HG03097 (cell line): ENCODE data around the gene AMPD3.
"Not testable (repeated sequence)": the region's sequence is repeated elsewhere in the genome, so short reads cannot be mapped to it uniquely, and the experiment has no call there.

Experiments
- ATAC-seq: cut with Tn5 transposase; IDR thresholded peaks from one replicate; pipeline ENCODE4 v1.9.1; 2021; ENCODE audit not compliant: unreplicated experiment, low FRiP score

The AMPD3 gene

DNA sequence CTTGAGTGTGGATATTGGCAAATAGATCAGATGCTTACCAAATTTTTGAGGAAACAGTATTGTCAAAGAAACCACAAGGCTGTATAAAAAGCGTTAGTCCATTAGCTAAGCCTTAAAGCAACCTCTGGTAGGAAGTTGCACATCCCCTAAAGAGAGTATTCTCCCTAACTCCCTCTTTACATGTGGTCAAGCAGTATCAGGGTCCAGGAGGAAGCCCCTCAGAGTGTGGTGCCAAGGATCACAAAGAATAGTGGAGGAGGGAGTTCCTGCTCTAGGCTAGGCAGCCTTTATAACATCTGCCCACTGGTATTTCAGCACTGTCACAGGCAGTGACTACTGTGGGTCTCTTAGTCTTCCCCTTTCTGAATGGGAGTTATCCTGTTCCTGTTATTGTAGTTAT, 18.8 kb upstream of the AMPD3 start:
- no peak for ATAC-seq

- ATAC-seq: not testable (repeated sequence)
Observed at GRCh38 chr11:10436683-10437082, 18.4 kb upstream of the AMPD3 start.

DNA sequence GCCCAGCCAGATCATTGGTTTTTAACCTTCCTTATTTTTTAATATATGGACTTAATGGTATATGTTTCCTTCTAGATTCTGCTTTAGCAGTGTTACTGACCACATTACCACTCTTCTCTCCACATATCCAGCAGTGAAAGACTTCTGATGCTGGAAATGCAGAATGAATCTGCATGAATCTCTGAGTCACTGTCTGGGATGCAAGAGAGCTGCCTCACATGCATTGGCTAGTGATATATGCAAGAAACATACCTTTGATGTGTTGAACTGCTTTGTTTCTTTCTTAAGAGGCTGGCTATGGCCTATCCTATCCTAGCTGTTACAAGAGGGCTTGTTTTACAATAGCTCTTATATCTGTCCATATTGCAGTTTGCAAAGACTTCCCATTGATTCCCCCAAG, 16.6 kb upstream of the AMPD3 start:
- no peak for ATAC-seq

- no peak for ATAC-seq
Observed at GRCh38 chr11:10439351-10439750, 15.7 kb upstream of the AMPD3 start.

- no peak for ATAC-seq
Observed at GRCh38 chr11:10439924-10440323, 15.1 kb upstream of the AMPD3 start.

DNA sequence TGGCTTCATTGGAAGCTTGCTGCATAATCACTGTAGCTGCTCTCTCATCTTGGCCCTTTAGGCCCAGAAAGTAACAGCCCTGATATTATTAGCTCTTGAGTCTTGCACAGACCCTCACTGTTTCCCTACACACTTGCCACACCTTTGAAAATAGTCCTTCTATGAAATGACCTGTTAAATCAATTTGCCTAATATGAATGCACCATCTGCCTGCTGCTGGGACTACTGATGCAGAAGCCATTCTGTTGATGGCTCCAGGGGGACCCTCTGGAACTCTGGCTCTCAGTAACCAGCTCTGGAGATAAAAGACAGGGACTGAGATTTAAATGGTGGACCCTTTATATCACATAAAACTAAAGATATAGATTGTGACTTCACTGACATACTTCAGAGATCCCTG, 14.7 kb upstream of the AMPD3 start:
- no peak for ATAC-seq

DNA sequence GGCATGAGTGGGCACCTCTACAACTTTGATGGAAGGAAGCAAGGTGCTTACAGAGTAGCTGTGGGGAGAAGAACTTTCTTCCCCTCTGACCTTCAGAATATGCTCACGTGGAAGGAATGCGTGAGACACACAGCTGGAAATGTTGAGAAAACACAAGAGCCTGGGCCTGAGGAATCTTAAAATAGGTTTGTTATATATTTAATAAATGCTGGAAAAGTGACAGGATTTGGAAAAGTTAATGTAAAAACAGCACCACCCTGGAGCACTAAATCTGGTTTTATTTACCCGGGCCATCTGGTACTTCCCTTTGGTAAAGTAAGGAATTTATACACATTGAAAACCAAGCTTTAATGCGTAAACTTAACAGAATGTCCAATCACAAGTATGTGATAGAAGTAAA, 14.0 kb upstream of the AMPD3 start:
- ATAC-seq: no peak

- peak; percentile 85 for ATAC-seq
Observed at GRCh38 chr11:10441652-10442503, 13.2 kb upstream of the AMPD3 start.

- no peak for ATAC-seq
Observed at GRCh38 chr11:10443152-10443551, 11.9 kb upstream of the AMPD3 start.

DNA sequence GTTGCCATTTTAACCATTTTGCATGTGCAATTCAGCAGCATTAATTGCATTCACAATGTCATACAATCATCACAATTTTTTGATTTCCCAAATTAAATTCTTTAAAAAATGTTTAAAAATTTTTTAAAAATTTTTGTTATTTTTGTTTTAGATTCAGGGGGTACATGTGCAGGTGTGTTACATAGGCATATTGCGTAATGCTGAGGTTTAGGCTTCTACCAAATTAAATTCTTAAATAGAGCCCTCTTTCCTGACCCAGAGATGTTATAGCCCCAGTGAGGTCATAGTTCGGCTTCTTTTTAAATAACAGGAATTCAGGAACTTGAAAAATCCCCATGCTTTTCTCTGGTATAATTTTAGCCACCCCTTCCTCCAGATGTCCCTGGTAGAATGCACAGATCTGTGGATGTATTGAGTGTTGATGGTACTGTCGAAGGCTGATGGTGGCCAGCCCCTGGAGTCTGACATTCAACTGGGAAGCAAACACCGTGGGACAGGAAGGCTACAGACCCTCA, 11.3 kb upstream of the AMPD3 start:
- ATAC-seq: no peak

DNA sequence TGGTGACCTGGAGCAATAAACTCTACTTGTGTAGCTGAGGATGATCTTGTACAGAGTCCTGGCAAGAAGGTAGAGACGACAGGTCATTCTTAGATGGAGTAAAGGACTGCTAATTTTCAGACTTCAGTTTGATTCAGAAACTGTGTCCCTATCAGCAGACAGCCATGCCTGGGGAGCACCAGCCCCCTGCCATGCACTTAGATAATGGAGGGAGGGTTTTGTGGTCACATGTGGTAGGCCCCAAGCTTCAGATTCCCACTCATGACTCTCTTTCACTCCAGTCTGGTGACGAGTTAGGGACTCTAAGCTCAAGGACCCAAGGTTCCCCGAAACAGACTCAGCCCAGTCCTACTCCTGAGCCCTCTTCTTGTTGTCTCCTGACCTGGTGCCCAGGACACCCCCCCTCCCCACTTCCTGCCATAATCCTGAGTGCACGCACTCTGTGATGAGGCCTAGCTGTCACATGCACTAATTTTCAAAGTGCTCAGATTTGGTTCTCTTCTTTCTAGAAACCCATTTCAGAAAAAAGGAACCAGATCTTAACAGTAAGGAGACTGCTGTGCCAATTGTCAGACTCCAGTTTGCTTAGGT, 10.2 kb upstream of the AMPD3 start:
- ATAC-seq: no peak

- ATAC-seq: no peak
Observed at GRCh38 chr11:10447445-10447844, 7.6 kb upstream of the AMPD3 start.

- ATAC-seq: no peak
Observed at GRCh38 chr11:10450462-10451425, 4.3 kb upstream of the AMPD3 start.

- no peak for ATAC-seq
Observed at GRCh38 chr11:10451426-10452116, 3.5 kb upstream of the AMPD3 start.

GRCh38 chr11:10452211-10452767, 2.8 kb upstream of the AMPD3 start:
- ATAC-seq: no peak

GRCh38 chr11:10453261-10453660, 1.8 kb upstream of the AMPD3 start:
- ATAC-seq: no peak

DNA sequence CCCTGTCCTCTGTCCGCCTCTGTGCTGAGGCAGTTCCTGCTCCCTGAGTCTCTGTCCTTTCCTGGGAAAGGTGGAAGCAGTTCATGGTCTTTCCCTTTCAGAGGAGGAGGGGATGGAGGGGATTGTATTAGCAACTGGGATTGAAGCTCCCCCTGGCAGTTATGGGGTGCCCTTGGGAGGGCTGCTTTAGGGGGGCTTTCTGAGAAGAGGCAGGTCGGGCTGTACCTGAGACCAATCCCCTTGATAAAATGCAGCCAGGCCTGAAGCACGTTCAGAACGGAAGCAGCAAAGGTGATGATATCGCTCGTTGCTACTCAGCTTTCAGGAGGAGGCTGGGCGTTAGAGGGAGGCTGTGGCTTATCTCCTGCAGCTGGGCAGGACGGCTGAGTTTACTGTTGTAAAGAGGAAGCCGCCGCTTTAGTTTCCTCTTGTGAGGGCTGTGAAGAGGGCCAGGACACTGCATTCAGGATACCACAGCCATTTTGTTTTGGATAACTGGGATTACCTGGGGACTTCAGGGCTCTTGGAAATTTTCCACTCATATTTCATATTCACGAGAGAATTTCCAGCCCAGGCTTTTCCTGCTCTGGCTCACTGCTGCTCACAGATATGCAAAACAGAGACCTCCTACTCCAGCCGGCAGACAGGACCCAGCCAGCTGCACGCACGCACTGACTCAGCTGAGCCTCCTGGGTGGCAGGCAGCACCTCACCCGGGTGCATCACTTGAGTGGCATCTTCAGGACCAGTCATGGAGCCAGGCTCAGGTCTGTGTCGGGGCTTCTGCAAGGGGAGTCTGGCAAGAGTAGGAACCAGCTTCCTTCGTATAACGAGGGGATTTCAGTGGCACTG, 798 bp downstream of the AMPD3 start:
- ATAC-seq: peak; percentile 44

- ATAC-seq: no peak
Observed at GRCh38 chr11:10456519-10456918, 1.5 kb downstream of the AMPD3 start.

DNA sequence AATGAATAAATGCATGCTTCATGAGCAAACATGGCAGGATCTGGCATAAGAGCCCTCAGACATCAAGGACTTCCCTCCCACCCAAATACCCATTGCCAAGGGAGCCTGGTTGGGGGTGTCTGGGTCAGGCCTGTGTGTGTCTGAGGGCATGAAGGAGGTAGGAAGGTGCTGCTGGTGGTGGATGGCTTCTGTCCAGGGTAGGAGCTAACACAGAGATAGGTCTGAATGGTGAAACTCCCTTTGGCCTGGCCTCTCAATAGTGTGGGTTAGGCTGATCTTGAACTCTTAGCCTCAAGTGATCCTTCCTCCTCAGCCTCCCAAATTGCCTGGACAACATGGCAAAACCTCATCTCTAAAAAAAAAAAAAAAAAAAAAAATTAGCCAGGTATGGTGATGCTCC, 2.8 kb downstream of the AMPD3 start:
- ATAC-seq: no peak
